Central memory CD8-positive, alpha-beta T cell (primary cell): ENCODE measurements around the gene FGFBP2.

Source experiments
- ATAC-seq: fragments of 150-1000 bp; cut with Tn5 transposase; replicated peaks from 2 replicates; pipeline ENCODE4 v1.10.0; 2022; ENCODE audit warnings: mild to moderate bottlenecking, moderate FRiP score, moderate number of reproducible peaks; ENCODE audit not compliant: poor library complexity, severe bottlenecking; ENCODE audit errors: extremely low read depth
- DNase-seq, 2 donors: peaks; one replicate each; pipeline ENCODE4 v3.0.0; 2021; ENCODE audit warnings: low spot score in 2 of 2
- H3K27ac Mint-ChIP-seq: one replicate; pipeline ENCODE4 v1.8.0; 2022; ENCODE audit warnings: low read depth, mild to moderate bottlenecking, moderate library complexity, mixed read lengths
- H3K27me3 Mint-ChIP-seq: one replicate; pipeline ENCODE4 v1.8.0; 2022; ENCODE audit warnings: mixed read lengths
- H3K36me3 Mint-ChIP-seq: one replicate; pipeline ENCODE4 v1.8.0; 2022; ENCODE audit warnings: mild to moderate bottlenecking, moderate library complexity, mixed read lengths; ENCODE audit not compliant: insufficient read depth
- H3K4me1 Mint-ChIP-seq: one replicate; pipeline ENCODE4 v1.8.0; 2022; ENCODE audit warnings: mixed read lengths
- H3K4me3 Mint-ChIP-seq: one replicate; pipeline ENCODE4 v1.8.0; 2022; ENCODE audit warnings: mild to moderate bottlenecking, moderate library complexity, mixed read lengths
- H3K9me3 Mint-ChIP-seq: one replicate; pipeline ENCODE4 v1.8.0; 2022; ENCODE audit warnings: mixed read lengths

The FGFBP2 gene

DNA sequence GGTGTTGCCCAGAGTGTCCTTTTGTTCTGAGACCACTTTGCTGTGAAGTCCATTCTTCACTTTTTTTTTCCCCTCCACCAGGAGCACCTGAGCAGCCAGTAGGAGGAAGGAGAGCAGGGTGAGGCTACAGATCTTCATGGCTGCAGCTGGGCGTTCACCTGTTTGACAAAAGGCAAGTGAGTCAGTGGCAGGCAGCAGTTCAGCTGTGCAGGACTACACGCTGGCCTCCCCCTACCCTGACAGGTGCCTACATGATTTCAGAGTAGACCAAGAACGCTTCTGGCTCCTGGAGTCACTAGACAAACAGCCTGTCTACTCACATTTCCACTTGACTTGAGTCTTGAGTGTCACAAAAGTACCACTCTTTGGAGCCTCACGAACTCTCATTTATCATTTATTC lies 26.5 kb downstream of the FGFBP2 start:
- Mint-ChIP-seq H3K9me3 (no peaks in the 10 kb centered on the region), H3K4me3 (no peak overlapping the region), H3K36me3 (peaks cover 2% of the 10 kb centered on the region), H3K27me3 (peaks cover 50% of the 10 kb centered on the region), H3K27ac (no peak overlapping the region), H3K4me1 (no peaks in the 10 kb centered on the region)
- DNase-seq = no peak
- ATAC-seq = no peak

GRCh38 chr4:15935504-15936402 lies 27.2 kb downstream of the FGFBP2 start:
- H3K36me3 Mint-ChIP-seq = peaks cover 2% of the 10 kb centered on the region
- no peaks in the 10 kb centered on the region for H3K4me1 Mint-ChIP-seq
- H3K27ac Mint-ChIP-seq = no peak overlapping the region
- no peaks in the 10 kb centered on the region for H3K9me3 Mint-ChIP-seq
- peaks cover 57% of the 10 kb centered on the region for H3K27me3 Mint-ChIP-seq
- no peak overlapping the region for H3K4me3 Mint-ChIP-seq
- DNase-seq (no peak), ATAC-seq (no peak)

DNA sequence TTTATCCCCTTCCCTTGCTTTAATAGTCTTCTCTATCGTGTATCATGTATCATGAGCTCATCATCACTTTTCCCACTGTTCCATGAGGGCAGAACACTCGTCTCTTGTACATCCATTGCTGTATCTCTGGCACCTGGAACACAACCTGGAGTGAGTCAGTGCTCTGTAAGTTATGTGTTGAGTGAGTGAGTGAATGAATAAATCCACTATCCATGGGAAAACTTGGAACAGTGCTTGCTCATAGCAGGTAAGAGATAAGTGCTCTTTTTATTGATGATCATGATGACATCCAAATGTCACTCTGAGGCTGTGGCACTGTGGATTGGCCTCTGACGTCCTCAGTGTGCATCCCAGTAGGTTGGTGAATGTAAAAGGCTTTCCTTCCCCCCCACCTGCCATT lies 28.7 kb downstream of the FGFBP2 start:
- ATAC-seq = no peak

GRCh38 chr4:15931451-15932210 lies 31.3 kb downstream of the FGFBP2 start:
- ATAC-seq (no peak), DNase-seq (no peak)
- Mint-ChIP-seq H3K9me3 (no peaks in the 10 kb centered on the region), H3K27me3 (peaks cover 62% of the 10 kb centered on the region), H3K4me3 (no peak overlapping the region), H3K4me1 (no peaks in the 10 kb centered on the region), H3K27ac (no peak overlapping the region), H3K36me3 (peaks cover 2% of the 10 kb centered on the region)

More for the DNA sequence above, 28.7 kb downstream of the FGFBP2 start:
- H3K27ac Mint-ChIP-seq = no peak overlapping the region
- H3K9me3 Mint-ChIP-seq = no peaks in the 10 kb centered on the region
- H3K4me3 Mint-ChIP-seq = no peak overlapping the region
- peaks cover 68% of the 10 kb centered on the region for H3K27me3 Mint-ChIP-seq
- peaks cover 2% of the 10 kb centered on the region for H3K36me3 Mint-ChIP-seq
- no peaks in the 10 kb centered on the region for H3K4me1 Mint-ChIP-seq
- DNase-seq = no peak

DNA sequence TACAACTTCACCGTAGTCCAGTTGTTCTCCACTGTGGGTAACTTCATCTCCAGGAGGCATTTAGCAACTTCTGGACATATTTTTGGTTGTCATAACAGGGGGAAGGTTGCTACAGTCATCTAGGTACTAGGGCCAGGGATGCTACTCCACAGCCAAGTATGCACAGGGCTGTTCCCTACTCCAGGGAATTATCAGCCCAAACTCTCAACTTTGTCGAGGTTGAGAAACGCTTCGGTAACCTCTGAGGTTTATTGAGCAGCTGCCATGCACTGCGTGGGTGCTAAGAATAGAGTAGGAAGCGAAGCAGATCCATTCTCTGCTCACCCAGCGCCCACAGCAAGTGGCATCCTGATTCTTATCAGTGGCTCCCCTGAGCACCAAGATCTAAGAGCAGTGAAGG lies 32.7 kb downstream of the FGFBP2 start:
- no peaks in the 10 kb centered on the region for H3K4me1 Mint-ChIP-seq

DNA sequence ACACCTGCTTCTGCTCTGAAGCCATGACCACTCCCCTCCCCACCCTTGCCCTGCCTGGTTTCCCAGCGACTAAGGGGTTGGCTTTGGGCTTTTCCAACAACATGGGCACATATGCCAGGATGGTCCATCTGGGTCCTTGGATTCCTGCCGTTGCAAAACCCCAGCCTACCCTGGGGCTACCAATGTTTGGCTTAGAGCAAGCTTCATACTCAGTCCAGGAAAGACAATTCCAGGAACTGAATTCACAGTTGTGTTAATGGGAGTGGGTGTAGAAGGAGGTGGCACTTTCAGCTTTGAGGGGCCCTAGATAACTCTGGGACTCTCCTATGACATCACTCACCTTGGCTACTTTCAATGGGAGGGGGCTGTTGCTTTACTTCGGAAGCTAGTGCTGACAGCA lies 33.4 kb downstream of the FGFBP2 start:
- ATAC-seq (no peak), DNase-seq (no peak)
- no peak overlapping the region for H3K27ac Mint-ChIP-seq
- H3K36me3 Mint-ChIP-seq = no peaks in the 10 kb centered on the region
- peaks cover 51% of the 10 kb centered on the region for H3K27me3 Mint-ChIP-seq
- no peaks in the 10 kb centered on the region for H3K9me3 Mint-ChIP-seq
- H3K4me3 Mint-ChIP-seq = no peak overlapping the region
- no peaks in the 10 kb centered on the region for H3K4me1 Mint-ChIP-seq

More for the DNA sequence above, 32.7 kb downstream of the FGFBP2 start:
- DNase-seq (no peak), ATAC-seq (no peak)
- Mint-ChIP-seq H3K9me3 (no peaks in the 10 kb centered on the region), H3K4me3 (no peak overlapping the region), H3K27me3 (peaks cover 56% of the 10 kb centered on the region), H3K27ac (no peak overlapping the region), H3K36me3 (no peaks in the 10 kb centered on the region)

DNA sequence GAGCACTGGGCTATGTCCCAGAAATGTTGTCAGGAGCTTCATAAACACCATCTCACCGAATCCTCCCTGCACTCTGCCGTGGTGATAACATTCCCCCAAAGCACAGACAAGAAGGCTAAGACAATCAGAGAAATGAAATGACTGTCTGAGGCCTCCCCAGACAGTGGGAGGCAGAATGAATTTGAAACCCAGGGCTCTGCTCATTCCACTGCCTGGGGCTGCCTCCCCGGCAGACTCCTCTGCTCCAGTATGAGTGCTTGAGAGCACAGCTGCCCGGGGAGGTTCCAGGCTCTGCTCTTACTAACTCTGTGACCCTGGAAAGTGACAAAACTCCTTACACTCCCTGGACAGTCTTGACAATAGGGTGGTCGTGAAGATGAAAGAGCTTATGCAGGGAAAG lies 34.1 kb downstream of the FGFBP2 start:
- DNase-seq (no peak), ATAC-seq (no peak)
- Mint-ChIP-seq H3K27me3 (peaks cover 51% of the 10 kb centered on the region), H3K4me3 (no peak overlapping the region), H3K9me3 (no peaks in the 10 kb centered on the region), H3K27ac (no peak overlapping the region), H3K36me3 (no peaks in the 10 kb centered on the region), H3K4me1 (no peaks in the 10 kb centered on the region)

- Mint-ChIP-seq H3K36me3 (no peaks in the 10 kb centered on the region), H3K4me1 (no peaks in the 10 kb centered on the region), H3K27ac (no peak overlapping the region), H3K4me3 (no peak overlapping the region), H3K9me3 (no peaks in the 10 kb centered on the region), H3K27me3 (peaks cover 27% of the 10 kb centered on the region)
- ATAC-seq = no peak
- DNase-seq = no peak
Observed at GRCh38 chr4:15926486-15926885, 36.5 kb downstream of the FGFBP2 start.

GRCh38 chr4:15925830-15926229 lies 37.1 kb downstream of the FGFBP2 start:
- H3K9me3 Mint-ChIP-seq = no peaks in the 10 kb centered on the region
- H3K27me3 Mint-ChIP-seq = peaks cover 21% of the 10 kb centered on the region
- ATAC-seq (no peak), DNase-seq (no peak)
- no peaks in the 10 kb centered on the region for H3K4me1 Mint-ChIP-seq
- no peaks in the 10 kb centered on the region for H3K36me3 Mint-ChIP-seq
- H3K27ac Mint-ChIP-seq = no peak overlapping the region
- H3K4me3 Mint-ChIP-seq = no peak overlapping the region

- Mint-ChIP-seq H3K4me1 (no peaks in the 10 kb centered on the region), H3K4me3 (no peak overlapping the region), H3K27ac (no peak overlapping the region), H3K9me3 (no peaks in the 10 kb centered on the region), H3K36me3 (no peaks in the 10 kb centered on the region), H3K27me3 (peaks cover 31% of the 10 kb centered on the region)
- ATAC-seq (no peak), DNase-seq (no peak)
Observed at GRCh38 chr4:15921592-15921932, 41.4 kb downstream of the FGFBP2 start.

- H3K4me3 Mint-ChIP-seq = no peak overlapping the region
- ATAC-seq = no peak
- no peak overlapping the region for H3K27ac Mint-ChIP-seq
- H3K4me1 Mint-ChIP-seq = no peaks in the 10 kb centered on the region
- no peaks in the 10 kb centered on the region for H3K9me3 Mint-ChIP-seq
- peaks cover 31% of the 10 kb centered on the region for H3K27me3 Mint-ChIP-seq
- H3K36me3 Mint-ChIP-seq = no peaks in the 10 kb centered on the region
- no peak for DNase-seq
Observed at GRCh38 chr4:15920723-15921591, 42.0 kb downstream of the FGFBP2 start.

GRCh38 chr4:15918484-15919129 lies 44.4 kb downstream of the FGFBP2 start:
- no peak for ATAC-seq
- Mint-ChIP-seq H3K4me3 (no peak overlapping the region), H3K9me3 (no peaks in the 10 kb centered on the region), H3K4me1 (no peaks in the 10 kb centered on the region), H3K36me3 (no peaks in the 10 kb centered on the region), H3K27ac (no peak overlapping the region), H3K27me3 (peaks cover 31% of the 10 kb centered on the region)
- DNase-seq = no peak
